SK-N-SH (cell line): ENCODE measurements around the gene ZFYVE9. TPM values are rescaled to one million over a fixed set of nuclear protein-coding genes. Genes with fewer than 3 reads are reported as not detected.

Source experiments
- CTCF ChIA-PET: fragments of 300-600, 350-600 bp; formaldehyde crosslinking; extraction: SDS; loops from one replicate; lab custom pipeline; 2021; lab: Yijun Ruan, JAX
- POLR2A ChIA-PET: fragments of 350-600 bp; sonication (Branson Sonifier 250); formaldehyde crosslinking; extraction: SDS; loops from one replicate; lab custom pipeline; 2020; ENCODE audit warnings: antibody characterized with exemption, inconsistent platforms; lab: Yijun Ruan, JAX
- DNase-seq: peaks from one replicate; pipeline ENCODE4 v3.0.0; 2012
- H2AFZ ChIP-seq: fragments of 200-600 bp; sonication (generic); 2 replicates; pipeline ENCODE4 v1.8.1; 2016; ENCODE audit warnings: antibody characterized with exemption, mild to moderate bottlenecking, low read depth
- H3F3A ChIP-seq: fragments of 200-600 bp; sonication (generic); replicated peaks from 2 replicates; pipeline ENCODE3; 2016; ENCODE audit warnings: antibody characterized with exemption, mild to moderate bottlenecking; ENCODE audit not compliant: insufficient read depth
- H3K27ac ChIP-seq, 2 experiments: fragments of 200-500 bp in 1 of 2; fragments of 200-600 bp in 1 of 2; sonication (Bioruptor generic) in 1 of 2; sonication (generic), shearing (Covaris generic) in 1 of 2; 2 replicates each; pipeline versions ENCODE4 v1.5.1 to v1.6.1; 2014 to 2016; ENCODE audit warnings: low read depth in 2 of 2, inconsistent platforms in 1 of 2, low read length in 1 of 2, mild to moderate bottlenecking in 1 of 2, mixed read lengths in 1 of 2
- H3K27me3 ChIP-seq: fragments of 200-600 bp; sonication (generic), shearing (Covaris generic); 2 replicates; pipeline ENCODE4 v1.6.1; 2016; ENCODE audit warnings: mixed run types; ENCODE audit not compliant: insufficient read depth
- H3K36me3 ChIP-seq, 2 experiments: fragments of 200-500 bp in 1 of 2; fragments of 200-600 bp in 1 of 2; sonication (Bioruptor generic) in 1 of 2; sonication (generic) in 1 of 2; replicated peaks in 1 of 2; 2 replicates each; pipeline versions ENCODE3 to v1.5.1; 2014 to 2016; ENCODE audit warnings: low read length in 1 of 2, mild to moderate bottlenecking in 1 of 2; ENCODE audit not compliant: insufficient read depth in 2 of 2, control insufficient read depth in 1 of 2
- H3K4me1 ChIP-seq, 2 experiments: fragments of 200-500 bp in 1 of 2; fragments of 200-600 bp in 1 of 2; sonication (Bioruptor generic) in 1 of 2; sonication (generic), shearing (Covaris generic) in 1 of 2; 2 replicates each; pipeline versions ENCODE4 v1.5.1 to v1.6.1; 2014 to 2016; ENCODE audit warnings: low read depth in 1 of 2, low read length in 1 of 2, mixed run types in 1 of 2; ENCODE audit not compliant: insufficient read depth in 2 of 2, control insufficient read depth in 1 of 2
- H3K4me2 ChIP-seq: fragments of 200-600 bp; sonication (generic), shearing (Covaris generic); 2 replicates; pipeline ENCODE4 v1.6.1; 2017; ENCODE audit warnings: mixed run types
- H3K4me3 ChIP-seq, 2 experiments: fragments of 200-500 bp in 1 of 2; fragments of 200-600 bp in 1 of 2; sonication (Bioruptor generic) in 1 of 2; sonication (generic), shearing (Covaris generic) in 1 of 2; 2 replicates each; pipeline versions ENCODE4 v1.5.1 to v1.8.1; 2014 to 2016; ENCODE audit warnings: low read depth in 2 of 2, inconsistent platforms in 1 of 2, low read length in 1 of 2, mild to moderate bottlenecking in 1 of 2, mixed read lengths in 1 of 2, moderate library complexity in 1 of 2
- H3K79me2 ChIP-seq: fragments of 200-600 bp; sonication (generic); 2 replicates; pipeline ENCODE4 v1.8.1; 2017; ENCODE audit warnings: mild to moderate bottlenecking; ENCODE audit not compliant: insufficient read depth
- H3K9ac ChIP-seq: fragments of 200-600 bp; sonication (generic); 2 replicates; pipeline ENCODE4 v1.6.1; 2017; ENCODE audit warnings: mixed run types
- H3K9me2 ChIP-seq: fragments of 200-600 bp; sonication (generic); 2 replicates; pipeline ENCODE4 v1.6.1; 2017; ENCODE audit warnings: mixed run types
- H3K9me3 ChIP-seq: fragments of 200-600 bp; sonication (generic); 2 replicates; pipeline ENCODE4 v1.6.1; 2017; ENCODE audit warnings: mixed run types, mild to moderate bottlenecking, moderate library complexity
- H4K20me1 ChIP-seq: fragments of 200-600 bp; sonication (generic); 2 replicates; pipeline ENCODE4 v1.6.1; 2017; ENCODE audit warnings: mild to moderate bottlenecking, mixed run types; ENCODE audit not compliant: insufficient read depth
- CHD2 ChIP-seq: fragments of 150-350 bp; IDR thresholded peaks from 2 replicates; pipeline ENCODE4 v1.6.1; 2018; ENCODE audit warnings: low read length; ENCODE audit not compliant: partially characterized antibody
- ELF1 ChIP-seq: IDR thresholded peaks from 2 replicates; pipeline ENCODE4 v1.4.0; 2012
- EZH2phosphoT487 ChIP-seq: fragments of 200-600 bp; sonication (generic); IDR thresholded peaks from 2 replicates; pipeline ENCODE4 v1.6.1; 2017; ENCODE audit warnings: low read depth, mixed run types, mild to moderate bottlenecking, antibody characterized with exemption, moderate library complexity, borderline replicate concordance
- FOXJ3 ChIP-seq: sonication (generic); formaldehyde crosslinking; IDR thresholded peaks from 2 replicates; pipeline ENCODE4 v1.5.1; 2020; ENCODE audit warnings: mild to moderate bottlenecking, missing genetic modification reagents
- JUND ChIP-seq: IDR thresholded peaks from 2 replicates; pipeline ENCODE4 v1.4.0; 2012
- MEF2A ChIP-seq: IDR thresholded peaks from 2 replicates; pipeline ENCODE4 v1.4.0; 2012; ENCODE audit warnings: low read depth, borderline replicate concordance
- MXI1 ChIP-seq: IDR thresholded peaks from 2 replicates; pipeline ENCODE4 v1.6.1; 2012; ENCODE audit warnings: mild to moderate bottlenecking, low read depth, low read length, improper control_type of control experiment
- NFIC ChIP-seq: IDR thresholded peaks from 2 replicates; pipeline ENCODE4 v1.4.0; 2012; ENCODE audit warnings: borderline replicate concordance
- NRF1 ChIP-seq: IDR thresholded peaks from 2 replicates; pipeline ENCODE4 v1.6.1; 2012; ENCODE audit warnings: low read depth, mild to moderate bottlenecking, low read length
- RFX5 ChIP-seq: IDR thresholded peaks from 2 replicates; pipeline ENCODE4 v1.6.1; 2012; ENCODE audit warnings: mild to moderate bottlenecking, improper control_type of control experiment, low read length
- RXRA ChIP-seq: IDR thresholded peaks from 2 replicates; pipeline ENCODE4 v1.4.0; 2012; ENCODE audit warnings: low read depth, mild to moderate bottlenecking, borderline replicate concordance
- SMC3 ChIP-seq: IDR thresholded peaks from 2 replicates; pipeline ENCODE4 v1.6.1; 2012; ENCODE audit warnings: low read depth, low read length, improper control_type of control experiment
- TCF12 ChIP-seq: IDR thresholded peaks from 2 replicates; pipeline ENCODE4 v1.4.0; 2012
- TEAD4 ChIP-seq: IDR thresholded peaks from 2 replicates; pipeline ENCODE4 v1.4.0; 2012; ENCODE audit warnings: mild to moderate bottlenecking, borderline replicate concordance; ENCODE audit not compliant: insufficient read depth
- YY1 ChIP-seq: IDR thresholded peaks from 2 replicates; pipeline ENCODE4 v1.4.0; 2012; ENCODE audit warnings: low read depth, mild to moderate bottlenecking
- WGBS: methylation state at CpG from one replicate; pipeline ENCODE4 v1.1.6; 2017; ENCODE audit warnings: low lambda C conversion rate; 5-methylcytosine and 5-hydroxymethylcytosine counted together
- polyA plus RNA-seq, 3 experiments: library from polyadenylated mRNA; depleted of rRNA; stranded (reverse); fragments of >200 nt; gene quantifications; 2 replicates each; pipeline ENCODE4 v1.2.3, GENCODE V29; 2012
- TF ChIP-seq, protein P1 (sequence below): IDR thresholded peaks from 2 replicates; pipeline ENCODE4; 2012
- TF ChIP-seq, protein P2 (sequence below): fragments of 150-350 bp; IDR thresholded peaks from 2 replicates; pipeline ENCODE4 v1.6.1; 2016; ENCODE audit warnings: mild to moderate bottlenecking, low read depth, low read length
- TF ChIP-seq, protein P3 (sequence below): IDR thresholded peaks from 2 replicates; pipeline ENCODE4 v1.4.0; 2012; ENCODE audit warnings: low read depth
- TF ChIP-seq, protein P4 (sequence below): IDR thresholded peaks from 2 replicates; pipeline ENCODE4 v1.6.1; 2012; ENCODE audit warnings: mild to moderate bottlenecking, low read depth, low read length, moderate library complexity
- TF ChIP-seq, protein P5 (sequence below): fragments of 150-350 bp; IDR thresholded peaks from 2 replicates; pipeline ENCODE4 v1.6.1; 2017; ENCODE audit warnings: antibody characterized with exemption, low read length, low read depth, borderline replicate concordance

The ZFYVE9 gene
- polyA plus RNA-seq, 1 of the 3 experiments (the other 2 are of a cell fraction), result 4.1 TPM

DNA sequence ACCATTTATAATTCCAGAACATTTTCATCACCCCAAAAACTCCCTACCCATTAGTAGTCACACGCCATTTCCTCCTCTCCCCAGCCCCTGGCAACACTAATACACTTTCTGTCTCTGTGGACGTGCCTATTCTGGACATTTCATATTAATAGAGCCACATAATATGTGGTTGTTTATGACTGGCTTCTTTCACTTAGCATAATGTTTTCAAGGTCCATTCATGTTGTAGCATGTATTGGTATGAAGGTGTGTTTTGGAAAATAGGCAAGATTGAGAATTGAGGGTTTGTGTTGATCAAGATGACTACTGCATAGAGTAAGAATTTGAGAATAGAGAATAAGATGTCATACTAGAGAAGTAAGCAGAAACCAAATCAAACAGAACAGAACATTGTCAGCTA, 67.5 kb downstream of the ZFYVE9 start:
- Histone ChIP-seq H2AFZ (no peak overlapping the region), H3K9me3 (no peaks in the 10 kb centered on the region), H3K27ac (no peak overlapping the region), H3K9ac (no peak overlapping the region), H3K9me2 (no peaks in the 10 kb centered on the region), H3F3A (peaks cover 2% of the 10 kb centered on the region), H3K4me3 (no peak overlapping the region), H4K20me1 (no peaks in the 10 kb centered on the region), H3K4me1 (no peaks in the 10 kb centered on the region), H3K36me3 (no peaks in the 10 kb centered on the region), H3K79me2 (peaks cover 11% of the 10 kb centered on the region), H3K4me2 (no peak overlapping the region), H3K27me3 (no peaks in the 10 kb centered on the region)
- CTCF ChIA-PET, result no interaction called here
- 98% methylated on average over 2 of the region's 2 CpGs for WGBS
- POLR2A ChIA-PET, result no interaction called here
- TF ChIP-seq NRF1 (no peak), RFX5 (no peak), MEF2A (no peak), MXI1 (no peak), EZH2phosphoT487 (no peak), TCF12 (no peak), FOXJ3 (CRISPR knock-in tag) (no peak), ELF1 (no peak), TEAD4 (no peak), SMC3 (no peak), JUND (no peak), RXRA (no peak), NFIC (no peak), CHD2 (no peak), YY1 (no peak)
- TF ChIP-seq, protein P1, sequence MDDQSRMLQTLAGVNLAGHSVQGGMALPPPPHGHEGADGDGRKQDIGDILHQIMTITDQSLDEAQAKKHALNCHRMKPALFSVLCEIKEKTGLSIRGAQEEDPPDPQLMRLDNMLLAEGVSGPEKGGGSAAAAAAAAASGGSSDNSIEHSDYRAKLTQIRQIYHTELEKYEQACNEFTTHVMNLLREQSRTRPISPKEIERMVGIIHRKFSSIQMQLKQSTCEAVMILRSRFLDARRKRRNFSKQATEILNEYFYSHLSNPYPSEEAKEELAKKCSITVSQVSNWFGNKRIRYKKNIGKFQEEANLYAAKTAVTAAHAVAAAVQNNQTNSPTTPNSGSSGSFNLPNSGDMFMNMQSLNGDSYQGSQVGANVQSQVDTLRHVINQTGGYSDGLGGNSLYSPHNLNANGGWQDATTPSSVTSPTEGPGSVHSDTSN, result no peak
- TF ChIP-seq, protein P2, sequence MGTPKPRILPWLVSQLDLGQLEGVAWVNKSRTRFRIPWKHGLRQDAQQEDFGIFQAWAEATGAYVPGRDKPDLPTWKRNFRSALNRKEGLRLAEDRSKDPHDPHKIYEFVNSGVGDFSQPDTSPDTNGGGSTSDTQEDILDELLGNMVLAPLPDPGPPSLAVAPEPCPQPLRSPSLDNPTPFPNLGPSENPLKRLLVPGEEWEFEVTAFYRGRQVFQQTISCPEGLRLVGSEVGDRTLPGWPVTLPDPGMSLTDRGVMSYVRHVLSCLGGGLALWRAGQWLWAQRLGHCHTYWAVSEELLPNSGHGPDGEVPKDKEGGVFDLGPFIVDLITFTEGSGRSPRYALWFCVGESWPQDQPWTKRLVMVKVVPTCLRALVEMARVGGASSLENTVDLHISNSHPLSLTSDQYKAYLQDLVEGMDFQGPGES, result no peak
- TF ChIP-seq, protein P3, sequence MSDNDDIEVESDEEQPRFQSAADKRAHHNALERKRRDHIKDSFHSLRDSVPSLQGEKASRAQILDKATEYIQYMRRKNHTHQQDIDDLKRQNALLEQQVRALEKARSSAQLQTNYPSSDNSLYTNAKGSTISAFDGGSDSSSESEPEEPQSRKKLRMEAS, result no peak
- TF ChIP-seq, protein P4, sequence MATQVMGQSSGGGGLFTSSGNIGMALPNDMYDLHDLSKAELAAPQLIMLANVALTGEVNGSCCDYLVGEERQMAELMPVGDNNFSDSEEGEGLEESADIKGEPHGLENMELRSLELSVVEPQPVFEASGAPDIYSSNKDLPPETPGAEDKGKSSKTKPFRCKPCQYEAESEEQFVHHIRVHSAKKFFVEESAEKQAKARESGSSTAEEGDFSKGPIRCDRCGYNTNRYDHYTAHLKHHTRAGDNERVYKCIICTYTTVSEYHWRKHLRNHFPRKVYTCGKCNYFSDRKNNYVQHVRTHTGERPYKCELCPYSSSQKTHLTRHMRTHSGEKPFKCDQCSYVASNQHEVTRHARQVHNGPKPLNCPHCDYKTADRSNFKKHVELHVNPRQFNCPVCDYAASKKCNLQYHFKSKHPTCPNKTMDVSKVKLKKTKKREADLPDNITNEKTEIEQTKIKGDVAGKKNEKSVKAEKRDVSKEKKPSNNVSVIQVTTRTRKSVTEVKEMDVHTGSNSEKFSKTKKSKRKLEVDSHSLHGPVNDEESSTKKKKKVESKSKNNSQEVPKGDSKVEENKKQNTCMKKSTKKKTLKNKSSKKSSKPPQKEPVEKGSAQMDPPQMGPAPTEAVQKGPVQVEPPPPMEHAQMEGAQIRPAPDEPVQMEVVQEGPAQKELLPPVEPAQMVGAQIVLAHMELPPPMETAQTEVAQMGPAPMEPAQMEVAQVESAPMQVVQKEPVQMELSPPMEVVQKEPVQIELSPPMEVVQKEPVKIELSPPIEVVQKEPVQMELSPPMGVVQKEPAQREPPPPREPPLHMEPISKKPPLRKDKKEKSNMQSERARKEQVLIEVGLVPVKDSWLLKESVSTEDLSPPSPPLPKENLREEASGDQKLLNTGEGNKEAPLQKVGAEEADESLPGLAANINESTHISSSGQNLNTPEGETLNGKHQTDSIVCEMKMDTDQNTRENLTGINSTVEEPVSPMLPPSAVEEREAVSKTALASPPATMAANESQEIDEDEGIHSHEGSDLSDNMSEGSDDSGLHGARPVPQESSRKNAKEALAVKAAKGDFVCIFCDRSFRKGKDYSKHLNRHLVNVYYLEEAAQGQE, result no peak
- TF ChIP-seq, protein P5, sequence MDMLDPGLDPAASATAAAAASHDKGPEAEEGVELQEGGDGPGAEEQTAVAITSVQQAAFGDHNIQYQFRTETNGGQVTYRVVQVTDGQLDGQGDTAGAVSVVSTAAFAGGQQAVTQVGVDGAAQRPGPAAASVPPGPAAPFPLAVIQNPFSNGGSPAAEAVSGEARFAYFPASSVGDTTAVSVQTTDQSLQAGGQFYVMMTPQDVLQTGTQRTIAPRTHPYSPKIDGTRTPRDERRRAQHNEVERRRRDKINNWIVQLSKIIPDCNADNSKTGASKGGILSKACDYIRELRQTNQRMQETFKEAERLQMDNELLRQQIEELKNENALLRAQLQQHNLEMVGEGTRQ, result no peak
- no peak for DNase-seq
